ENCODE measurements around the gene AFF2.

Gene AFF2

GRCh38 chrX:149036086-149036485 lies 535.7 kb downstream of the AFF2 start:
- H3K4me3 ChIP-seq (ENCODE audit: low read depth, low read length): no peak overlapping the region
- DNase-seq (ENCODE audit: low read depth, low spot score): no peak
- TF ChIP-seq, protein P1, sequence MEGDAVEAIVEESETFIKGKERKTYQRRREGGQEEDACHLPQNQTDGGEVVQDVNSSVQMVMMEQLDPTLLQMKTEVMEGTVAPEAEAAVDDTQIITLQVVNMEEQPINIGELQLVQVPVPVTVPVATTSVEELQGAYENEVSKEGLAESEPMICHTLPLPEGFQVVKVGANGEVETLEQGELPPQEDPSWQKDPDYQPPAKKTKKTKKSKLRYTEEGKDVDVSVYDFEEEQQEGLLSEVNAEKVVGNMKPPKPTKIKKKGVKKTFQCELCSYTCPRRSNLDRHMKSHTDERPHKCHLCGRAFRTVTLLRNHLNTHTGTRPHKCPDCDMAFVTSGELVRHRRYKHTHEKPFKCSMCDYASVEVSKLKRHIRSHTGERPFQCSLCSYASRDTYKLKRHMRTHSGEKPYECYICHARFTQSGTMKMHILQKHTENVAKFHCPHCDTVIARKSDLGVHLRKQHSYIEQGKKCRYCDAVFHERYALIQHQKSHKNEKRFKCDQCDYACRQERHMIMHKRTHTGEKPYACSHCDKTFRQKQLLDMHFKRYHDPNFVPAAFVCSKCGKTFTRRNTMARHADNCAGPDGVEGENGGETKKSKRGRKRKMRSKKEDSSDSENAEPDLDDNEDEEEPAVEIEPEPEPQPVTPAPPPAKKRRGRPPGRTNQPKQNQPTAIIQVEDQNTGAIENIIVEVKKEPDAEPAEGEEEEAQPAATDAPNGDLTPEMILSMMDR (IDR thresholded peaks at IDR 0.05; ENCODE audit: low read depth, low read length): no peak
- in situ Hi-C loops (cut with HindIII; ENCODE audit: low sequenced_read_pairs): no loop called here

DNA sequence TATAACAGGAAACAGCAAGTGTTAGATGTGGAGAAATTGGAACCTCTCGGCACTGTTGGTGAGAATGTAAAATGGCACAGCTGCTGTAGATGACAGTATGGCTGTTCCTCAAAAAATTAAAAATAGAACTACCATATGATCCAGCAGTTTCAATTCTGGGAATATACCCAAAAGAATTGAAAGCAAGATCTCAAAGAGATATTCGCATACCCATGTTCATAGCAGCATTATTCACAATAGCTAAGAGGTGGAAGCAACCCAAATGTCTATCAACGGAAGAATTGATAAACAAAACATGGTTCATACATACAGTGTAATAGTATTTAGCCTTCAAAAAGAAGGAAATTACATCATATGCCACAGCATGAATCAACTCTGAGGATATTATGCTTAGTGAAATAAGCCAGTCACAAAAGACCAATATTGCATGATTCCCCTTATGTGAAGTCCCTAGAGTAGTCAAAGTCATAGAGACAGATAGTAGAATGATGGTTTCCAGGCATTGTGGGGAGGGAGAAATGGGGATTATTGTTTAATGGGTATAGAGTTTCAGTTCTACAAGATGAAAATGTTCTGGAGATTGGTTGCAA lies 537.0 kb downstream of the AFF2 start:
- no peak for DNase-seq (ENCODE audit: low read depth, low spot score)
- TF ChIP-seq, protein P1 (IDR thresholded peaks at IDR 0.05; ENCODE audit: low read depth, low read length): no peak
- no peak overlapping the region for H3K4me3 ChIP-seq (ENCODE audit: low read depth, low read length)
- in situ Hi-C loops (cut with HindIII; ENCODE audit: low sequenced_read_pairs): no loop called here

DNA sequence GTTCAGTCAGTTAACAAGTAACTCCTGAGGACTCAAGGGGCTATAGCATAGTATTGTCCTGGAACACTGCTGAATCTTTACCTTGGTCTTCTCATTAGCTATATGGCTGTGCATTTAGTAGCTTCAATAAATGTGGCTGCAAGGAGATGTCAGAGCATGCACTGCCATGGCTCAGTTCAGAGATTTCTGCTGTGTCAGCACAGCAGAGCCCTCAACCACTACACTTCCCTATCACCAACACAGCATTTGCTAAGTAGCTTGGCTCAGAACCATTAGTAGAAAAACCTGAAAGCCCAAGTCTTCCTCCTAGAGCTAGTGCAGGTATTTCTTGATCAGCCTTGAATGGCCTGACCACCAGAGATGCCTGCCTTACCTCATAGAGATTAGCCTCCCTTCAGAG lies 538.6 kb downstream of the AFF2 start:
- in situ Hi-C loops (cut with HindIII; ENCODE audit: low sequenced_read_pairs): no loop called here
- DNase-seq (ENCODE audit: low read depth, low spot score): no peak
- no peak overlapping the region for H3K4me3 ChIP-seq (ENCODE audit: low read depth, low read length)
- TF ChIP-seq, protein P1 (IDR thresholded peaks at IDR 0.05; ENCODE audit: low read depth, low read length): no peak

DNA sequence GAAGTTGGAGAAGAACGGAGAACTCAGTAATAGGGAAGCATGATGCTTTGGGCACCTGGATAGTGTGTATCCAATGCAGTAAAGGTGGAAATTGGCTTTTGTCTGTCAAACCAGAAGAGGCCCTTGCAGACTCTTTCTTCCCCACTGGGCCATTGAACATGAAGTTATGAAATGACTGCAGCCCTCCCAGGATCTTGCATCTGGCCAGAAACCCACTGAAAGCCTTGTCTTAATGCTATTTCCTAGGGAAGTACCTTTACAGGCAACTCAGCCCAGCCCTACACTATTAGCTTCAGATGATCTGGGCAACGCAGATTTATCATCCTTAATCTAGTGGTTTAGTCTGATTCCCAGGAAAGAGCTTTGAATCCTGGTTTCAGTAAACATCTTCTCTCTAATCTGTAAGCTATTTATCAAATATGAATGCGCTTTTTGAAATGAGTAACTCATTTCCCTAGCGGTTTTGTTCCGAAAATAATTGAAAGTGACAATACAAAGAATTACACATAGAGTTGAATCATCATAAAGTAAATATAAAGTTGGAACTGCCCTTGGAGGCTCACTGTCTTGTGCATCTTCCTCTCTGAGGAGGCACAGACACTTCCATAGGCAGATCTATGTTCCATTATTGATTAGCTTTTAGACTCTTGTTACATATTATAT lies 540.6 kb downstream of the AFF2 start:
- no peak overlapping the region for H3K4me3 ChIP-seq (ENCODE audit: low read depth, low read length)
- peak; percentile 5 for DNase-seq (ENCODE audit: low read depth, low spot score)
- TF ChIP-seq, protein P1 (IDR thresholded peaks at IDR 0.05; ENCODE audit: low read depth, low read length): no peak
- in situ Hi-C loops (cut with HindIII; ENCODE audit: low sequenced_read_pairs): no loop called here

GRCh38 chrX:149043401-149043800 lies 543.0 kb downstream of the AFF2 start:
- in situ Hi-C loops (cut with HindIII; ENCODE audit: low sequenced_read_pairs): no loop called here
- TF ChIP-seq, protein P1 (IDR thresholded peaks at IDR 0.05; ENCODE audit: low read depth, low read length): no peak

DNA sequence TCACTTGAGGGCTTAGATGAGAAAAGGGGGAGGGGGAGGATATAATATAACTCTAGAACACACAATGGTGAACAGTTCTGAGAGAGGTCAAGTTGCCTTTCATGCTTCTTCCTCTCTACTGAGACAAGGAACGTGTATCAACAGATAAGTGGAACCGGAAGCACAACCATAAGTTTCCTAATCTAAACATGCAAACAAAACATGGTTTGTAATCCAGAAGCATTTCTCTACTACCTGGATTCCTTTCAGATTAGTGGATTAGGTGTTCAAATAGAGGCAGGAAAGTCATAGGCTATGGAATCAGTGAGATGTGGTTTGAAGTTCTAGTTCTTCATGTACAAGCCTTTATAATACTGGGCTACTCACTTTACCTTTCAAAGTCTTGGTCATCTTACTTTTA lies 544.1 kb downstream of the AFF2 start:
- no peak for DNase-seq (ENCODE audit: low read depth, low spot score)
- TF ChIP-seq, protein P1 (IDR thresholded peaks at IDR 0.05; ENCODE audit: low read depth, low read length): no peak
- in situ Hi-C loops (cut with HindIII; ENCODE audit: low sequenced_read_pairs): no loop called here
- H3K4me3 ChIP-seq (ENCODE audit: low read depth, low read length): no peak overlapping the region

More at GRCh38 chrX:149043401-149043800, 543.0 kb downstream of the AFF2 start:
- DNase-seq (ENCODE audit: low read depth, low spot score): no peak
- H3K4me3 ChIP-seq (ENCODE audit: low read depth, low read length): no peak overlapping the region
